ENCODE results near the gene RIOK1.

The RIOK1 gene

GRCh38 chr6:7410851-7411250 lies 21.2 kb downstream of the RIOK1 start:
- no peak for DNase-seq

GRCh38 chr6:7411328-7411727 lies 21.7 kb downstream of the RIOK1 start:
- DNase-seq = no peak

GRCh38 chr6:7413151-7413823 lies 23.7 kb downstream of the RIOK1 start:
- no peak for DNase-seq

GRCh38 chr6:7414811-7415210 lies 25.2 kb downstream of the RIOK1 start:
- no peak for DNase-seq

GRCh38 chr6:7417684-7418083 lies 28.1 kb downstream of the RIOK1 start:
- no peak for DNase-seq

- no peak for DNase-seq
These were observed 28.8 kb downstream of the RIOK1 start for GRCh38 chr6:7418238-7418905.

- DNase-seq = no peak
These were observed 29.5 kb downstream of the RIOK1 start for GRCh38 chr6:7419065-7419464.

GRCh38 chr6:7421066-7421465 lies 31.5 kb downstream of the RIOK1 start:
- no peak for DNase-seq

GRCh38 chr6:7424058-7424457 lies 34.5 kb downstream of the RIOK1 start:
- no peak for DNase-seq

- DNase-seq = no peak
These were observed 35.6 kb downstream of the RIOK1 start for GRCh38 chr6:7424967-7425807.

- no peak for DNase-seq
These were observed 36.2 kb downstream of the RIOK1 start for GRCh38 chr6:7425808-7426190.

GRCh38 chr6:7426447-7427169 lies 37.0 kb downstream of the RIOK1 start:
- no peak for DNase-seq

- DNase-seq = no peak
These were observed 41.7 kb downstream of the RIOK1 start for GRCh38 chr6:7431313-7431673.

GRCh38 chr6:7431674-7432390 lies 42.2 kb downstream of the RIOK1 start:
- DNase-seq = peak; percentile 51

- no peak for DNase-seq
These were observed 42.9 kb downstream of the RIOK1 start for GRCh38 chr6:7432391-7433120.

- DNase-seq = no peak
These were observed 43.6 kb downstream of the RIOK1 start for GRCh38 chr6:7433121-7433617.

GRCh38 chr6:7434672-7435071 lies 45.1 kb downstream of the RIOK1 start:
- no peak for DNase-seq

- no peak for DNase-seq
These were observed 48.4 kb downstream of the RIOK1 start for GRCh38 chr6:7438011-7438410.

- DNase-seq = no peak
These were observed 49.6 kb downstream of the RIOK1 start for GRCh38 chr6:7439228-7439627.

- DNase-seq = no peak
These were observed 50.9 kb downstream of the RIOK1 start for GRCh38 chr6:7440476-7440875.

GRCh38 chr6:7441048-7441775 lies 51.6 kb downstream of the RIOK1 start:
- no peak for DNase-seq
